ENCODE data around the gene ABCB1.

Gene ABCB1

GRCh38 chr7:87513735-87514335 is 86.8 kb downstream of the ABCB1 start:
- DNase-seq (ENCODE audit: low spot score): no peak

GRCh38 chr7:87512906-87513305 is 87.8 kb downstream of the ABCB1 start:
- no peak for DNase-seq (ENCODE audit: low spot score)

DNA sequence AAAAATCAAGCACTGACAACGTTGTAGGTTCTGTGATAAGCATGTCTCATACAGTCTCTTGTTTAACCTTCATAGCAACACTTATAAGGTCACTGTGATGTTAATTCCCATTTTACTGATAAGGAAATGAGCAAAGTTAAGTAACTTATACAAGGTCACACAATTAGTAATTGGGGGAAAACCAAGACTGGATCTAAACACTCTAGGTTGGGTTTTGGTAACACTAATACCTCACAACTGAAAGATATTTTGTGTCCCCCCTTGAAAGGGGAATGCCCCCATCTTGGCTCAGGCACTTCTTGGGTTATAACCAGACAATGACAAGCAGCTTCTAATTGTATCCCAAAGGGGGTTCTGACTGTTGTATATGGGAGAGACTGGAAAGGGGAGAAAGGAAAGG is 89.2 kb downstream of the ABCB1 start:
- no peak for DNase-seq (ENCODE audit: low spot score)

GRCh38 chr7:87510411-87510875 is 90.2 kb downstream of the ABCB1 start:
- no peak for DNase-seq (ENCODE audit: low spot score)

- DNase-seq (ENCODE audit: low spot score): no peak
Measured at GRCh38 chr7:87507446-87507845, 93.2 kb downstream of the ABCB1 start.

- no peak for DNase-seq (ENCODE audit: low spot score)
Measured at GRCh38 chr7:87506246-87507180, 94.2 kb downstream of the ABCB1 start.

DNA sequence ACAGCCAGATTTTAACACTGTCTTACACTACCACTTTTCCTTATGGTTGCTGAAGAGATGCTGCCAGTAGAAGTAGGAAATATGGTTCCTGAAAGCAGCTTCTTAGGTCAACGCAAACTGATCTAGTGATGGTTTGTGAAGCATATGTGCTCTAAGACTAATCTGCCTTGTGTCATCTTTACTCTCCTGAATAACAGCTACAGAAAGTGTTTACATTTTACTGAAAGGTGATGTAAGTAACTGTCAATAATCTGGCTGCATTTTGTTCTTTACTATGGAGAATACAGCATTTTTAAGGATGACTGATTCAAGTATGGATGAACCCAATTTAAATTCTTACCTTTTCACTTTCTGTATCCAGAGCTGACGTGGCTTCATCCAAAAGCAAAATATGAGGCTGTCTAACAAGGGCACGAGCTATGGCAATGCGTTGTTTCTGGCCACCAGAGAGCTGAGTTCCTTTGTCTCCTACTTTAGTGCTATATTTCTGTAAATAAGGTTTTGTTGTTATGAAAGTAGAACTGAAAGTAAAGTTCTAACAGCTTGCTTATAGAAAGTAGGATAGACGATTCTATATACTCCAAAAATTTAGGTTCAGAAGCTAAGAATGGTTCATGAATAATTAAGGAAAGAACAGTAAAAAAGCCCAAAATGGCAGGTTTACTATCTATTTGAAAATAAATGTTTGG is 95.0 kb downstream of the ABCB1 start:
- DNase-seq (ENCODE audit: low spot score): no peak

DNA sequence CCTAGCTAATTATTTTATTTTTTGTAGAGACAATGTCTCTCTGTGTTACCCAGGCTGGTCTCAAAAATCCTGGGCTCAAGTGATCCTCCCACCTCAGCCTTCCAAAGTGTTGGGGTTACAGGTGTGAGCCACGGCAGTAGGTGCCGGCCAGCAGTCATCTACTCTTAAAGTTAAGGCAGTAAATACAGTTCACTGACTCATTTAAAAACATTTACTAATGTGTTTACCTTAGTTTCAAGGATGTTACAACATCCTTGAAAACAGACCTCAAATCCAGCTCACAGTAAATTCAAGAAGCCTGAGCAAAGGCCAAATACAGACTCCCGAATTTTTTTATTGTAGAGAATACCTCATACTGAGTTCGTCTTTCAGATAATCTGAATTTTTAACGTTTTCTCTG is 95.6 kb downstream of the ABCB1 start:
- no peak for DNase-seq (ENCODE audit: low spot score)

GRCh38 chr7:87499494-87499893 is 101.2 kb downstream of the ABCB1 start:
- DNase-seq (ENCODE audit: low spot score): no peak

DNA sequence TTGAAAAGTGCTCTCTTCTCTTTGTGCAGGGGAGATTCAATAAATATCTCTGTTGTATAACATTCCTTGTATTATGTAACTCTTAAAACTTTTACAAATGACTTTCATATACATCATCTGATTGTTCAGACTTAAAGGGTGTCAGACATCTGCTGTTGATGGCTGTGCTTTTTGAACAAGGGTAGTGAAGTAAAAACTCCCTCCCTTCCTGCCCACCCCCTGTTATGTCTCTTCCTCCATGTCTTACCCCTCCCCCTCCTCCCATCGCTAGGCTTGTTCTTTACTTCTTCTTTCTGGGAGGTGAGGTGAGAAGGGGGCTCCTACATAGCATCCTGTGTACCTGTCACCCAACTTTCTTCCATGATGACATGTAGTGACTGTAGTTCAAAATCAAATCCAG is 101.8 kb downstream of the ABCB1 start:
- peak; percentile 6 for DNase-seq (ENCODE audit: low spot score)

DNA sequence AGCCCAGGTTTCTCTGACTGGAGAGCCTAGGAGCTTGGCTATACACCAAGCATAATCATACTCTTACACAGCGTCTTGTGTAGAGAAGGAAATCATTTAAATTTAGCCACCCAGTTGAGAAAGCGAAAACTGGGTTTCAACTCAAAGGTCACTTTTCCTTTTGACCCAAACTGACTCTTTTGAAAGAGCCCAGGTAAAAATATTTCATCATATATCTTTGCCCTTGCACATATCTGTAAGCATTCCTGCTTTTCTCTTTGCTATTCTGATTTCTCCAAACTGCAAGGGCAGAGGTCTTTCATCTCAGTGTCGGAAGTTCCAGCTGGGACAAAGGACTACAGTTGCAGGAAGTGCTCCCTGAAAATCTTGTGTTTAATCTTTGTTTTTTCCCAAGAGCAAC is 103.2 kb downstream of the ABCB1 start:
- DNase-seq (ENCODE audit: low spot score): no peak

- no peak for DNase-seq (ENCODE audit: low spot score)
Measured at GRCh38 chr7:87495366-87495765, 105.3 kb downstream of the ABCB1 start.

DNA sequence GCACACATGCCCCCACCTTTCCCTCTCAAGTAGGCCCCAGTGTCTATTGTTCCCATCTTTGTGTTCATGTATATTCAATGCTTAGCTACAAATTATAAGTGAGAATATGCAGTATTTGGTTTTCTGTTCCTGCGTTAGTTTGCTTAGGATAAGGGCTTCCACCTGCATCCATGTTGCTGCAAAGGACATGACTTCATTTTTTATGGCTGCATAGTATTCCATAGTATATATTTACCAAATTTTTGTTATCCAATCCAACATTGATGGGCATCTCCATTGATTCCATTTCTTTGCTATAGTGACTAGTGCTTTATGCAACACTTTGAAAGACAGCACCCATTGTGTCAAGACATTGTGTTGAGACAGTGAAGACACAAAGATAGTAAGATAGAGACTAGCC is 106.2 kb downstream of the ABCB1 start:
- DNase-seq (ENCODE audit: low spot score): no peak

DNA sequence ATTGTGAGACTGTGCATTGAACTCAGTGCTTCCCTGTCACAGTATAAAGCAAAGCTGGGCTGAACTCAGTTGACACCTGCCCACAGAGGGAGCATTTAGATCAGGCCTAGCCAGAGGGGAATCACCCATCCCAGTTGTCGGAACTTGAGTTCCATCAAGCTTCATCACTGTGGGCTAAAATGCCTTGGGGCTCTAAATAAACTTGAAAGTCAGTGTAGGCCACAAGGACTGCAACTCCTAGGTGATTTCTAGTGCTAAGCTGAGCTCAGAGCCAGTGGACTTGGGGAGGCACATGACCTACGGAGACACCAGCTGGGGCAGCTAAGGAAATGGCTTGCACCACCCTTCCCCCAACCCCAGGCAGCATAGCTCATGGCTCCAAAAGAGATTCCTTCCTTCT is 117.6 kb downstream of the ABCB1 start:
- no peak for DNase-seq (ENCODE audit: low spot score)

- DNase-seq (ENCODE audit: low spot score): no peak
Measured at GRCh38 chr7:87482115-87482514, 118.6 kb downstream of the ABCB1 start.

DNA sequence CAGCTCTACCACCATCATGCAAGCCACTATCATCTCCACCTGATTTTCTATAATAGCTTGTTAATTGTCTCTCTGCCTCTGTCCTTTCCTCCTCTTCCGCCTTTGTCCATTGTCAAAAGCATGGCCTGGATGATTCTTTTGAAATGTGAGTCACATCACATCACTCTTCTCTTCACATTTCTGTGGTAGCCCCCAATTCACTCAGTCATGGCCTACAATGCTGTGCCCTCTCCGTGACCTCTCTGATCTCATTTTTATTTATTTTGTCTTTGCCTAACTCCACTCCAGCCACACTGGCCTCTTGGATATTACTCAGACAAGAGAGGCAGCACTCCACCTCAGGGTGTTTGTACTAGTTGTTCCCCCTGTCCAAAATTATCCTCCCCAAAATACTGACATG is 120.3 kb downstream of the ABCB1 start:
- DNase-seq (ENCODE audit: low spot score): no peak

- no peak for DNase-seq (ENCODE audit: low spot score)
Measured at GRCh38 chr7:87479951-87480350, 120.7 kb downstream of the ABCB1 start.

GRCh38 chr7:87476179-87476557 is 124.5 kb downstream of the ABCB1 start:
- no peak for DNase-seq (ENCODE audit: low spot score)

DNA sequence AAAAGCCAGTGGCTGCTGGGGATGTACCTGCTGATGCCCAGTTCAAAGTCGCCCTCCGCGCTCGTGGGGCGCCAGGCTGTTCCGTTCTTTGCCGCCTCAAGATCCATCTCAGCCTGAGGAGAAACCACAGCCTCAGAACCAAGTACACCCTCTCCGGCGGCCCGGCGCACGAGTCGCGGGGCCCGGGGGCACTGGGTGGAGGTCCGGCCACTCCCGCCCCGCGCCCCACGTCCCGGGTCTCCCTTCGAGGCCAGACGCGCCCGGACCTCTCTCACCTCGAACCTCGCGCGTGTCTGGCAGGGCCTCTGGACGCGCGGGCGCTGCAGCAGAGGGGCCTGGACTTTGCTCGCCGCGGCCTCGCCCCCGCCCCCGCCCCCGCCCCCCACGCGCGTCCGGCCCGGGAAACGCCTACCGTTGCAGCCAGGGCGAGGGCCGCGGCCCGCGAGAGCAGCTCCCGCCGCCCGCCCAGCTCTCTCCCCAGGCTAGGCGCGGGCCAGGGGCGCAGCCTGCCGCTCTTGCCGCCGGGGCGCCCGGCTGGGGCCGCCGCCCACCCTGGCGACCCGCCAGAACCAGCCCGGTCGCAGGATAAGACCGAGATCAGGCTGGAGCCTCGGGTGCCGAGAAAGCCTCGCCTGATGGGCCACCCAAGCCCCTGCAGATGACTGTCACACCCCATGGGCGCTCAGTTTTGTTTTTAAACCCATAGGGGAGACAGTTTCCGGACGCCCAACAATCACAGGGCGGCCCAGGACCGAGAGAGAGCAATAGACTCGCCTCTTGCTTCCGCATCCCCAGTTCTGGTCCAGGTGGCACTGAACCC is 125.1 kb downstream of the ABCB1 start, which contains the start of gene ABCB4:
TSS of gene ABCB4 (minus strand) at position 322 of the 820 bp plus-strand sequence. CDS start at position 107, 215 bp downstream.
- peak; percentile 31 for DNase-seq (ENCODE audit: low spot score)

DNA sequence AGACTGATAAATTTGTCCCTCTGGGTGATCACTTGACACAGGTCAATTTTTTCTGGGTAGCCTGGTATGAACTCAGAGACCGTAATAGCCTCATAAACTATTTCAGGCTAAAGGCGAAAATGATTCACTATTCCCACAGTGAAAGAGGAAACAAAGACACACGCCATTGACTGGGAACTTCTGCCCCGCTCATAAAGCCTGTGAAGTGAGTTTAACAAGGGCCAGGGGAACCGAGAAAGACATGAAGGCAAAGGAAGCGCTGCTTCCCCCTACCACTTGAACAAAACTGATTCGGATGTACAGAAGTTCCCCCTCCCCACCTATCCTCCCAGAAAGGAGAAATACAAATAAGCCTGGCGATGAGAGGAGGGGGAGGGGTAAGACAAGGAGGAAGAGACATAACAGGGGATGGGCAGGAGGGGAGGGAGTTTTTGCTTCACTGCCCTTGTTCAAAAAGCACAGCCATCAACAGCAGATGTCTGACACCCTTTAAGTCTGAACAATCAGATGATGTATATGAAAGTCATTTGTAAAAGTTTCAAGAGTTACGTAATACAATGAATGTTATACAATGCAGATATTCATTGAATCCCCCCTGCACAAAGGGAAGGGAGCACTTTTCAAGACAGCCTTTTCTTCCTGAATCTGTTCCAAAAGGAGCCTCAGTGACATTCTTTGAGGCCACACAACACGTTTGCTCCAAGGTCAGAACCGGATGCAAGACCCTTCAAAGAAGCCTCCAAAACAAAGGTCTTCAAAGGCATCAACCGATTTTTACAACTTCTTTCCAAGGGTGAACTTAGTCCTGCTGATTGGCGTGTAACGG is 125.9 kb downstream of the ABCB1 start:
- DNase-seq (ENCODE audit: low spot score): peak; percentile 44

DNA sequence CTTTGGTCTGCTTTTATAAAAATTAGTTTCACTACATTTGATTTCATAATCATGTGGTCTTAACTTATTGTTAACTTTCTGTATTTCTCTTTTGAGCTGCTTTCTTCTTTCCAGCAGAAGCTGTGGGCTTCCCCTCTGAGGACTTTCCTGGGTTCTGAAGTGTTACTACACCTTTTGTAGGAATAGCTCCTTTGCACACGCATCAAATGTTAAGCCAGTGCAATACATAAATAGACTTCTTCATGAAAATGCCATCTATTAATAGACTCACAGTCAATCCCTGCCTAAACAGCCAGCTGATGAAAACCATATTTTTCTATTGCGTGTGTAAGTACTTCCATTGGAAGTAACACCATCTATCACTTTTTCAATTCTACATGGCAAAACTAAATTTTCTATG is 126.7 kb downstream of the ABCB1 start:
- DNase-seq (ENCODE audit: low spot score): no peak
